Measurements from ENCODE around the gene PCDHGA2. TPM values are rescaled to one million over a fixed set of nuclear protein-coding genes. Genes with fewer than 3 reads are reported as not detected.
A peak's percentile ranks its signal among the peaks of the same experiment; 100 is the strongest.
"Not testable (repeated sequence)": the region's sequence is repeated elsewhere in the genome, so short reads cannot be mapped to it uniquely, and the experiment has no call there.

The PCDHGA2 gene
- total RNA-seq, 3 donors from 2014 or later = 4.6 to 8.6 (median 6.2) TPM

DNA sequence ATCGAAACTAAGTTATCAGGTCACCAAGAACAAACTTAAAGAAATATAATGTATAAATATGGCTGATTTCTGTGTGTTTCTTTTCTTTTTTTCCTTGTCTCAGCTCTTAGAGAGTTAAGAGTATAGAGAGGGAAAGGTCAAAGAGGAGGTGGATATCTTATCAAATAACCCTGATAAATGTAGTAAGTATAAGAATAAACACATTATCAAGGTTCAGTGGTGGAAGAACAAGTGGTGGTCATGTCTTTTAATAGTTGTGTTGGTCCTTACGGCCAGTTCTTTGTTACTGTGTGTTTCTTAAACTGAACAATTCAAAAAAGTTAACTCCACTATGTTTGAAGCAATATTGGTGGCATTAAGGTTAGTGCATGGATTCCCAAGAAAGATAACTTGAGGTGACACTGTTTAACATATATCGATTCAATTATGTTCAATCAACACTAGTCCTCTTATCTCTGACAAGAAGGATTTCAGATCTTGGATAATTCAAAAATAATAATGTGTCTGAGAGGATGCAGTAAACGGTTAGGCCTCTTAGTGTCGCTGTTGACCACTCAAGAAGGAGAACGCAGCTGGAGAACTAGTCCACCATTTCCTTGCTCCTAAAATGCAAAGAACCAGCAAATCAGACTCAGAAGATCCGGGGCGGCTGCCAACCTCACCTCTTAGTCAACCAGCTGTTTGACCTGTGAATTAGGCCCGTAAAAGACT is 4.8 kb downstream of the PCDHGA2 start, which contains the start of gene PCDHGA3:
TSS of gene PCDHGA3 (plus strand) at position 588 of the 711 bp plus-strand sequence. CDS start 205 bp downstream, outside the sequence.
- peaks cover 85 to 98% of the 10 kb centered on the region in 2 donors for H3K9me3 ChIP-seq
- peak within 1 kb of the TSS; percentile 7 to 42 (median 13) for H3K4me3 ChIP-seq
- no peak within 1 kb of the TSS for H3K27ac ChIP-seq
- H3K4me1 ChIP-seq = no peaks in the 10 kb centered on the region
- no peaks in the 10 kb centered on the region for H3K27me3 ChIP-seq
- intact Hi-C loops (cut with DNase I; ENCODE audit: low total_unique reads) = no loop called here
- no peak for DNase-seq (ENCODE audit: low spot score in 2 of 2)
- H3K36me3 ChIP-seq = no peaks in the 10 kb centered on the region
- no peak for TF ChIP-seq POLR2AphosphoS5 (IDR thresholded peaks at IDR 0.05)
- TF ChIP-seq POLR2A (IDR thresholded peaks at IDR 0.05) = no peak
- TF ChIP-seq, protein P1, sequence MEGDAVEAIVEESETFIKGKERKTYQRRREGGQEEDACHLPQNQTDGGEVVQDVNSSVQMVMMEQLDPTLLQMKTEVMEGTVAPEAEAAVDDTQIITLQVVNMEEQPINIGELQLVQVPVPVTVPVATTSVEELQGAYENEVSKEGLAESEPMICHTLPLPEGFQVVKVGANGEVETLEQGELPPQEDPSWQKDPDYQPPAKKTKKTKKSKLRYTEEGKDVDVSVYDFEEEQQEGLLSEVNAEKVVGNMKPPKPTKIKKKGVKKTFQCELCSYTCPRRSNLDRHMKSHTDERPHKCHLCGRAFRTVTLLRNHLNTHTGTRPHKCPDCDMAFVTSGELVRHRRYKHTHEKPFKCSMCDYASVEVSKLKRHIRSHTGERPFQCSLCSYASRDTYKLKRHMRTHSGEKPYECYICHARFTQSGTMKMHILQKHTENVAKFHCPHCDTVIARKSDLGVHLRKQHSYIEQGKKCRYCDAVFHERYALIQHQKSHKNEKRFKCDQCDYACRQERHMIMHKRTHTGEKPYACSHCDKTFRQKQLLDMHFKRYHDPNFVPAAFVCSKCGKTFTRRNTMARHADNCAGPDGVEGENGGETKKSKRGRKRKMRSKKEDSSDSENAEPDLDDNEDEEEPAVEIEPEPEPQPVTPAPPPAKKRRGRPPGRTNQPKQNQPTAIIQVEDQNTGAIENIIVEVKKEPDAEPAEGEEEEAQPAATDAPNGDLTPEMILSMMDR (IDR thresholded peaks at IDR 0.05) = no peak

DNA sequence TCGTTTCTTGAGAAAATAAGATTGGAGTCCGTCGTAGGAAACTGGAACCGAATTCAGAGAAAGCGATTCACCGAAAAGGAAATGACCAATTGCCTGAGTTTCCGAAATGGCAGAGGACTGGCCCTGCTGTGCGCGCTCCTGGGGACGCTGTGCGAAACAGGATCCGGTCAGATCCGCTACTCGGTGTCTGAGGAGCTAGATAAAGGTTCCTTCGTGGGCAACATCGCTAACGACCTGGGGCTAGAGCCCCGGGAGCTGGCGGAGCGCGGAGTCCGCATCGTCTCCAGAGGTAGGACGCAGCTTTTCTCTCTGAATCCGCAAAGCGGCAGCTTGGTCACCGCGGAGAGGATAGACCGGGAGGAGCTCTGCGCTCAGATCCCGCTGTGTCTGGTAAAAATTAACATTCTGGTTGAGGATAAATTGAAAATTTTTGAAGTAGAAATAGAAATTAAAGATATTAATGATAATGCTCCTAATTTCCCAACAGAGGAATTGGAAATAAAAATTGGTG is 5.4 kb downstream of the PCDHGA2 start:
- no peak for DNase-seq (ENCODE audit: low spot score in 2 of 2)
- intact Hi-C loops (cut with DNase I; ENCODE audit: low total_unique reads) = no loop called here
- Histone ChIP-seq H3K4me3 (peak overlapping the region; percentile 7 to 42 (median 13)), H3K9me3 (peaks cover 79 to 98% of the 10 kb centered on the region in 2 donors), H3K36me3 (no peaks in the 10 kb centered on the region), H3K27ac (no peak overlapping the region), H3K4me1 (no peaks in the 10 kb centered on the region), H3K27me3 (no peaks in the 10 kb centered on the region)
- TF ChIP-seq POLR2A (IDR thresholded peaks at IDR 0.05) = no peak
- TF ChIP-seq POLR2AphosphoS5 (IDR thresholded peaks at IDR 0.05) = no peak
- TF ChIP-seq, protein P1 (IDR thresholded peaks at IDR 0.05) = no peak

DNA sequence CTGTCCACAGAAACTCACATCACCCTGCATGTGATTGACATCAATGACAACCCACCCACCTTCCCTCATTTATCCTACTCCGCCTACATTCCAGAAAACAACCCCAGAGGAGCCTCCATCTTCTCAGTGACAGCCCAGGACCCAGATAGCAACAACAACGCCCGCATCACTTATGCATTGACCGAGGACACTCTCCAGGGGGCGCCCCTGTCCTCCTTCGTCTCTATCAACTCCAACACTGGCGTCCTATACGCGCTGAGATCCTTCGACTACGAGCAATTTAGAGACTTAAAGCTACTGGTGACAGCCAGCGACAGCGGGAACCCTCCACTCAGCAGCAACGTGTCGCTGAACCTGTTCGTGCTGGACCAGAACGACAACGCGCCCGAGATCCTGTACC is 6.8 kb downstream of the PCDHGA2 start:
- intact Hi-C loops (cut with DNase I; ENCODE audit: low total_unique reads) = no loop called here
- no peak for DNase-seq (ENCODE audit: low spot score in 2 of 2)
- peaks cover 71 to 93% of the 10 kb centered on the region in 2 donors for H3K9me3 ChIP-seq
- no peak overlapping the region for H3K27ac ChIP-seq
- peak overlapping the region in 1 of 3 donors; percentile 17 for H3K4me3 ChIP-seq
- TF ChIP-seq, protein P1 (IDR thresholded peaks at IDR 0.05) = no peak
- TF ChIP-seq POLR2A (IDR thresholded peaks at IDR 0.05) (no peak), POLR2AphosphoS5 (IDR thresholded peaks at IDR 0.05) (no peak)
- no peaks in the 10 kb centered on the region for H3K4me1 ChIP-seq
- no peaks in the 10 kb centered on the region for H3K27me3 ChIP-seq
- H3K36me3 ChIP-seq = no peaks in the 10 kb centered on the region

DNA sequence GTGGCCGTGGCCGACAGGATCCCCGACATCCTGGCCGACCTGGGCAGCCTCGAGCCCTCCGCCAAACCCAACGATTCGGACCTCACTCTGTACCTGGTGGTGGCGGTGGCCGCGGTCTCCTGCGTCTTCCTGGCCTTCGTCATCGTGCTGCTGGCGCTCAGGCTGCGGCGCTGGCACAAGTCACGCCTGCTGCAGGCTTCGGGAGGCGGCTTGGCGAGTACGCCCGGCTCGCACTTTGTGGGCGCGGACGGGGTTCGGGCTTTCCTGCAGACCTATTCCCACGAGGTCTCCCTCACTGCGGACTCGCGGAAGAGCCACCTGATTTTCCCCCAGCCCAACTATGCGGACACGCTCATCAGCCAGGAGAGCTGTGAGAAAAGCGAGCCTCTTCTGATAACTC is 7.5 kb downstream of the PCDHGA2 start:
- intact Hi-C loops (cut with DNase I; ENCODE audit: low total_unique reads); DNase-seq (ENCODE audit: low spot score in 2 of 2); H3K36me3 ChIP-seq; H3K4me3 ChIP-seq; H3K4me1 ChIP-seq; H3K27me3 ChIP-seq; H3K27ac ChIP-seq: not testable (repeated sequence)
- H3K9me3 ChIP-seq = peaks cover 71 to 93% of the 10 kb centered on the region in 2 donors

DNA sequence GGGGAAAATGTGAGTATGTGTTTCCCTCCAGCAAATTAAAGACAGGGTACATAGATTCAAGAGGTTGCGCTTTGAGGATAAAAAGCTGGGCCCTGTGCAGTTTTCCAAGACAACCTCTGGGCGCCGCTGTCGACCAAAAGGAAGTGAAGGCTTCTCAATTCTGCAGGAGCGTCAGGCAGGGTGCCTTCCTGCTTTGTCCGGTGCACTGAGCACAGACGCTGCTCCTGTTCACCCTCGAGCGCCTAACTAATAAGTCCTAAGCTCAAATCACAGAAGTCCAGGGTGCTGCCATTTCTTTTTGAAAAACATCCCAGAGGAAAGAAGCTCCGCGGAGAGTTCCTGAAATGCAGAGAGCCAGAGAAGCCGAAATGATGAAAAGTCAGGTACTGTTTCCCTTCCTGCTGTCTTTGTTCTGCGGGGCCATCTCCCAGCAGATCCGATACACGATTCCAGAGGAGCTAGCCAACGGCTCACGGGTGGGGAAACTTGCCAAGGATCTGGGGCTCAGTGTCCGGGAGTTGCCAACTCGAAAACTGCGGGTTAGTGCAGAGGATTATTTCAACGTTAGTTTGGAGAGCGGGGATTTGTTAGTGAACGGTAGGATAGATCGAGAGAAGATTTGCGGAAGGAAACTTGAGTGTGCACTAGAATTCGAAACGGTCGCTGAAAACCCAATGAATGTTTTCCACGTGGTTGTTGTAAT is 11.5 kb downstream of the PCDHGA2 start, which contains the start of gene PCDHGB1:
TSS of gene PCDHGB1 (plus strand) at position 183 of the 703 bp plus-strand sequence. CDS start at position 345, 162 bp downstream.
- Histone ChIP-seq H3K27me3 (peaks cover 0 to 3% of the 10 kb centered on the region in 2 donors), H3K36me3 (no peaks in the 10 kb centered on the region), H3K4me1 (no peaks in the 10 kb centered on the region), H3K4me3 (peak within 1 kb of the TSS in 1 of 3 donors; percentile 45), H3K9me3 (peaks cover 63 to 89% of the 10 kb centered on the region in 2 donors), H3K27ac (no peak within 1 kb of the TSS)
- intact Hi-C loops (cut with DNase I; ENCODE audit: low total_unique reads) = loop anchor here (2.0 kb wide), 1 partner anchor 29 kb away; no protein-coding TSS in a partner anchor
- no peak for DNase-seq (ENCODE audit: low spot score in 2 of 2)
- TF ChIP-seq, protein P1 (IDR thresholded peaks at IDR 0.05) = peak in 1 of 3 donors; percentile 35
- TF ChIP-seq POLR2AphosphoS5 (IDR thresholded peaks at IDR 0.05) = no peak

All from breast epithelium (tissue), 4 donors.